Left lung (tissue), 10 donors: ENCODE data around the gene GNAT1. TPM values are rescaled to one million over a fixed set of nuclear protein-coding genes. Genes with fewer than 3 reads are reported as not detected.

Source experiments
- ATAC-seq: fragments of 200-7000 bp; cut with Tn5 transposase; one replicate; pipeline ENCODE4 v1.9.1; 2020; ENCODE audit warnings: moderate library complexity
- DNase-seq, 4 donors: peaks; one replicate each; pipeline ENCODE4 v3.0.0-alpha.2; 2013 to 2020
- H3K27ac ChIP-seq, 2 donors: fragments of 200-600 bp; sonication (generic) in 1 of 2; one replicate each; pipeline versions ENCODE4 v1.5.0 to v1.8.0; 2020 to 2021
- H3K27me3 ChIP-seq, 2 donors: fragments of 200-600 bp; sonication (generic) in 1 of 2; one replicate each; pipeline versions ENCODE4 v1.5.0 to v1.8.0; 2020 to 2021
- H3K36me3 ChIP-seq, 2 donors: fragments of 200-600 bp; sonication (generic) in 1 of 2; one replicate each; pipeline versions ENCODE4 v1.5.0 to v1.8.0; 2020 to 2021
- H3K4me1 ChIP-seq, 2 donors: fragments of 200-600 bp; one replicate each; pipeline ENCODE4 v1.8.0; 2021
- H3K4me3 ChIP-seq, 2 donors: fragments of 200-600 bp; sonication (generic) in 1 of 2; one replicate each; pipeline versions ENCODE4 v1.5.0 to v1.8.0; 2020 to 2021; ENCODE audit warnings: mild to moderate bottlenecking in 1 of 2
- H3K9me3 ChIP-seq, 2 donors: fragments of 200-600 bp; sonication (generic) in 1 of 2; one replicate each; pipeline versions ENCODE4 v1.5.0 to v1.8.0; 2020 to 2021
- CTCF ChIP-seq, 2 donors: fragments of 200-600 bp; sonication (generic) in 1 of 2; IDR thresholded peaks; one replicate each; pipeline versions ENCODE4 v1.5.0 to v1.8.0; 2021; ENCODE audit warnings: antibody characterized with exemption in 2 of 2
- intact Hi-C, 2 donors: fragments of 100-400 bp; cut with DNase I; formaldehyde crosslinking; loops; one replicate each; pipeline versions ENCODE4 v1.11.2 to v1.14.2; 2022
- microRNA-seq, 2 donors: library from miRNA; unstranded; fragments of <30 nt; microRNA quantifications; one replicate each; pipeline ENCODE4, GENCODE V29; 2019
- polyA plus RNA-seq, 6 donors: library from polyadenylated mRNA; unstranded; fragments of 120-200 nt; gene quantifications; one replicate each; pipeline ENCODE4 v1.2.1, GENCODE V29; 2013; ENCODE audit not compliant: insufficient read length in 6 of 6
- total RNA-seq, 2 donors: library from RNA; stranded (reverse); fragmentation: NEBNext Ultra II Directional; extraction: Animal tissue kit (Norgen Biotek cat#: 25700); gene quantifications; one replicate each; pipeline ENCODE4 v1.2.1, GENCODE V29; 2021
- donor health status: DM: no; HTN: yes; CAD: no.
- donor health status: DM: no; HTN: no; CAD: no.

Gene GNAT1
- total and polyA plus RNA-seq, 8 donors: not detected

- Histone ChIP-seq H3K4me3 (peak overlapping the region in 1 of 2 donors; percentile 48), H3K4me1 (peaks cover 70 to 100% of the 10 kb centered on the region in 2 donors), H3K27ac (peak overlapping the region; percentile 85 to 98), H3K36me3 (peaks cover 0 to 36% of the 10 kb centered on the region in 2 donors), H3K27me3 (no peaks in the 10 kb centered on the region), H3K9me3 (no peaks in the 10 kb centered on the region)
- peak in 1 of 2 donors; percentile 70 for TF ChIP-seq CTCF (IDR thresholded peaks at IDR 0.05)
- intact Hi-C loops: no loop called here
- peak in 2 of 4 donors; percentile 66 to 79 for DNase-seq
- peak; percentile 42 for ATAC-seq
Measured at GRCh38 chr3:50246517-50246954, 55.1 kb downstream of the GNAT1 start.

Small RNA genes lying within 50 kb of the gene (microRNA-seq; reads per million reads assigned to microRNA genes)
- 0 reads per million in 2 donors for gene MIR566
- gene MIR5787: 0 to 0.14 reads per million in 2 donors

Other genes with a start within 250 kb of the GNAT1 start
- 100 to 1,000 TPM; 117 to 129 TPM for gene RBM5, start 102.7 kb upstream of the GNAT1 start, total RNA-seq
- 100 to 1,000 TPM; 367 to 525 (median 425) TPM for gene RBM5, start 102.7 kb upstream of the GNAT1 start, polyA plus RNA-seq
- 10 to 100 TPM; 26.0 to 56.2 TPM for gene SEMA3F, start 36.3 kb upstream of the GNAT1 start, total RNA-seq
- gene SEMA3F, start 36.3 kb upstream of the GNAT1 start, polyA plus RNA-seq: 10 to 100 TPM; 43.4 to 52.0 (median 46.7) TPM
- under 1 TPM in 1 of 2 donors, not detected in 1; 0.23 TPM for gene SLC38A3, start 13.7 kb downstream of the GNAT1 start, total RNA-seq
- gene SLC38A3, start 13.7 kb downstream of the GNAT1 start, polyA plus RNA-seq: 10 to 100 TPM in 1 of 6 donors, 1 to 10 TPM in 5; 5.6 to 10.9 (median 8.0) TPM
- 100 to 1,000 TPM; 266 to 381 TPM for gene GNAI2, start 44.6 kb downstream of the GNAT1 start, total RNA-seq
- gene GNAI2, start 44.6 kb downstream of the GNAT1 start, polyA plus RNA-seq: 100 to 1,000 TPM; 259 to 306 (median 269) TPM
- 10 to 100 TPM; 56.8 to 92.7 TPM for gene SEMA3B, start 77.5 kb downstream of the GNAT1 start, total RNA-seq
- 10 to 100 TPM; 20.6 to 30.2 (median 25.6) TPM for gene SEMA3B, start 77.5 kb downstream of the GNAT1 start, polyA plus RNA-seq
- under 1 TPM in 1 of 2 donors, not detected in 1; 0.24 TPM for gene LSMEM2, start 87.5 kb downstream of the GNAT1 start, total RNA-seq
- under 1 TPM; 0.15 to 0.61 (median 0.42) TPM for gene LSMEM2, start 87.5 kb downstream of the GNAT1 start, polyA plus RNA-seq
- 100 to 1,000 TPM in 1 of 2 donors, 10 to 100 TPM in 1; 55.0 to 104 TPM for gene IFRD2, start 100.8 kb downstream of the GNAT1 start, total RNA-seq
- 10 to 100 TPM; 29.6 to 48.5 (median 37.5) TPM for gene IFRD2, start 100.8 kb downstream of the GNAT1 start, polyA plus RNA-seq
- gene HYAL3, start 107.8 kb downstream of the GNAT1 start, total RNA-seq: 1 to 10 TPM; 4.5 to 4.6 TPM
- 1 to 10 TPM; 2.3 to 5.2 (median 3.8) TPM for gene HYAL3, start 107.8 kb downstream of the GNAT1 start, polyA plus RNA-seq
- 10 to 100 TPM in 1 of 2 donors, 1 to 10 TPM in 1; 9.5 to 10.9 TPM for gene NAA80, start 107.8 kb downstream of the GNAT1 start, total RNA-seq
- gene NAA80, start 107.8 kb downstream of the GNAT1 start, polyA plus RNA-seq: 10 to 100 TPM in 1 of 6 donors, 1 to 10 TPM in 5; 5.6 to 12.7 (median 8.4) TPM
- gene HYAL1, start 112.0 kb downstream of the GNAT1 start, total RNA-seq: 10 to 100 TPM; 37.5 to 41.3 TPM
- gene HYAL1, start 112.0 kb downstream of the GNAT1 start, polyA plus RNA-seq: 1 to 10 TPM; 2.1 to 3.4 (median 2.6) TPM
- 100 to 1,000 TPM; 119 to 171 TPM for gene HYAL2, start 131.1 kb downstream of the GNAT1 start, total RNA-seq
- 100 to 1,000 TPM in 1 of 6 donors, 10 to 100 TPM in 5; 67.2 to 113 (median 80.9) TPM for gene HYAL2, start 131.1 kb downstream of the GNAT1 start, polyA plus RNA-seq
- 10 to 100 TPM; 27.8 to 29.6 TPM for gene TUSC2, start 136.6 kb downstream of the GNAT1 start, total RNA-seq
- 10 to 100 TPM; 15.2 to 21.1 (median 18.1) TPM for gene TUSC2, start 136.6 kb downstream of the GNAT1 start, polyA plus RNA-seq
- gene RASSF1, start 149.2 kb downstream of the GNAT1 start, total RNA-seq: 10 to 100 TPM; 29.8 to 40.7 TPM
- gene RASSF1, start 149.2 kb downstream of the GNAT1 start, polyA plus RNA-seq: 10 to 100 TPM; 24.9 to 33.7 (median 27.6) TPM
- 10 to 100 TPM in 1 of 2 donors, 1 to 10 TPM in 1; 1.6 to 16.3 TPM for gene ZMYND10, start 154.1 kb downstream of the GNAT1 start, total RNA-seq
- 10 to 100 TPM in 4 of 6 donors, 1 to 10 TPM in 2; 6.2 to 25.5 (median 18.8) TPM for gene ZMYND10, start 154.1 kb downstream of the GNAT1 start, polyA plus RNA-seq
- 10 to 100 TPM; 16.1 to 18.7 TPM for gene NPRL2, start 159.2 kb downstream of the GNAT1 start, total RNA-seq
- 10 to 100 TPM; 25.2 to 33.3 (median 28.4) TPM for gene NPRL2, start 159.2 kb downstream of the GNAT1 start, polyA plus RNA-seq
- gene CYB561D2, start 159.3 kb downstream of the GNAT1 start, total RNA-seq: 10 to 100 TPM; 21.3 to 28.3 TPM
- 10 to 100 TPM in 3 of 6 donors, 1 to 10 TPM in 3; 8.5 to 12.1 (median 10.1) TPM for gene CYB561D2, start 159.3 kb downstream of the GNAT1 start, polyA plus RNA-seq
- gene TMEM115, start 167.9 kb downstream of the GNAT1 start, total RNA-seq: 10 to 100 TPM; 37.0 to 39.1 TPM
- gene TMEM115, start 167.9 kb downstream of the GNAT1 start, polyA plus RNA-seq: 10 to 100 TPM; 23.3 to 31.4 (median 26.9) TPM